K562 (cell line): ENCODE data around the gene ATPAF2.

Source experiments
- ATF3 ChIP-seq, 2 experiments: fragments of 450-650 bp in 1 of 2; sonication (generic) in 1 of 2; formaldehyde crosslinking in 1 of 2; IDR thresholded peaks in 1 of 2; conservative IDR thresholded peaks in 1 of 2; 2 replicates each; pipeline versions ENCODE4 v1.6.1 to v1.8.1; 2016 to 2023; ENCODE audit warnings: mild to moderate bottlenecking in 2 of 2, moderate library complexity in 2 of 2, inconsistent platforms in 1 of 2, missing genetic modification reagents in 1 of 2
- CUX1 ChIP-seq: fragments of 200-800 bp; sonication (Bioruptor generic); IDR thresholded peaks from 2 replicates; pipeline ENCODE4 v1.6.1; 2016; ENCODE audit warnings: missing genetic modification characterization, missing compliant biosample characterization
- HDAC2 ChIP-seq: fragments of 450-650 bp; IDR thresholded peaks from 2 replicates; pipeline ENCODE4 v1.6.1; 2016; ENCODE audit warnings: mild to moderate bottlenecking
- MAZ ChIP-seq, 2 experiments: fragments of 450-650 bp in 1 of 2; sonication (generic) in 1 of 2; formaldehyde crosslinking; IDR thresholded peaks in 1 of 2; conservative IDR thresholded peaks in 1 of 2; 2 replicates each; pipeline versions ENCODE4 v1.4.0 to v1.5.0; 2020; ENCODE audit warnings: mild to moderate bottlenecking in 1 of 2, missing genetic modification reagents in 1 of 2
- MYNN ChIP-seq, 2 experiments: sonication (generic); formaldehyde crosslinking in 1 of 2; IDR thresholded peaks; 2 replicates each; pipeline versions ENCODE4 v1.5.0 to v1.6.1; 2016 to 2020; ENCODE audit warnings: antibody characterized with exemption in 1 of 2, missing genetic modification reagents in 1 of 2
- RAD51 ChIP-seq: fragments of 450-650 bp; IDR thresholded peaks from 2 replicates; pipeline ENCODE4 v1.7.1; 2016; ENCODE audit warnings: low read depth, mild to moderate bottlenecking, borderline replicate concordance
- RFX5 ChIP-seq: IDR thresholded peaks from 2 replicates; pipeline ENCODE4 v1.6.1; 2011; ENCODE audit warnings: low read depth, mild to moderate bottlenecking, improper control_type of control experiment, low read length
- SMAD4 ChIP-seq: fragments of 250-450 bp; sonication (Bioruptor Pico); conservative IDR thresholded peaks from 2 replicates; pipeline ENCODE4 v1.8.0; 2021; ENCODE audit warnings: inconsistent platforms, mild to moderate bottlenecking, moderate library complexity
- TAF1 ChIP-seq: IDR thresholded peaks from 2 replicates; pipeline ENCODE4 v1.6.1; 2011; ENCODE audit warnings: mild to moderate bottlenecking, low read length, moderate library complexity; ENCODE audit not compliant: insufficient read depth, control insufficient read depth, severe bottlenecking; ENCODE audit errors: extremely low read depth
- ZNF318 ChIP-seq, 2 experiments: fragments of 450-650 bp; IDR thresholded peaks; 2 replicates each; pipeline ENCODE4 v1.6.1; 2016; ENCODE audit warnings: mild to moderate bottlenecking in 2 of 2, borderline replicate concordance in 1 of 2, low read depth in 1 of 2, moderate library complexity in 1 of 2
- TF ChIP-seq, protein P1 (sequence below): fragments of 250-450 bp; sonication (Bioruptor Pico); IDR thresholded peaks from 2 replicates; pipeline ENCODE4 v1.8.0; 2021; ENCODE audit warnings: moderate library complexity, mild to moderate bottlenecking, inconsistent platforms

DNA sequence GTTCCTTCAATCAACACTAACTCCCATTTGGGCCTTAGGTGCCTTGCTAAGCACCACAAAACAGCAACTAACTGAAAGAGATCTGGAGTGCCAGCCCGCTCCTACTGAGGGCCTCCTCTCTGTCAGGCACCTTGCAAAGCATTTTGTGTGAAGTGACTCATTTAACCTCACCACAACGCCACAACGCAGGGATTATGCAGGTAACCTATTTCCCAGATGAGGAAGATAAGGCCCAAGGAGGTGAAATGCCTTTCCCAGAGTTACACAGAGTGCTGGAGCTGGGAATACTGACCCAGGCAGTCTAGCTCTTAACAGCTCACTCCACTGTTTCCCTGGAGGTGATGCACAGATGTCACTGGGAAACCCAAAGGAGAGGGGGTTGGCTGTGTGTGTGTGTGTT lies 33.5 kb downstream of the ATPAF2 start:
- TF ChIP-seq ATF3 (IDR thresholded peaks at IDR 0.05) (no peak), ATF3 (CRISPR knock-in tag; conservative IDR thresholded peaks at IDR 0.05) (no peak), TAF1 (no peak), SMAD4 (CRISPR knock-in tag) (no peak), RFX5 (no peak), MAZ (CRISPR knock-in tag; conservative IDR thresholded peaks at IDR 0.05 in 1 of 2, IDR thresholded peaks at IDR 0.05 in 1 of 2) (no peak), CUX1 (CRISPR knock-in tag) (no peak), RAD51 (no peak), HDAC2 (no peak), MYNN (IDR thresholded peaks at IDR 0.05) (no peak), MYNN (CRISPR knock-in tag; IDR thresholded peaks at IDR 0.05) (no peak), ZNF318 (IDR thresholded peaks at IDR 0.05; ENCODE audit: borderline replicate concordance in 1 of 2, low read depth in 1 of 2) (no peak)
- TF ChIP-seq, protein P1, sequence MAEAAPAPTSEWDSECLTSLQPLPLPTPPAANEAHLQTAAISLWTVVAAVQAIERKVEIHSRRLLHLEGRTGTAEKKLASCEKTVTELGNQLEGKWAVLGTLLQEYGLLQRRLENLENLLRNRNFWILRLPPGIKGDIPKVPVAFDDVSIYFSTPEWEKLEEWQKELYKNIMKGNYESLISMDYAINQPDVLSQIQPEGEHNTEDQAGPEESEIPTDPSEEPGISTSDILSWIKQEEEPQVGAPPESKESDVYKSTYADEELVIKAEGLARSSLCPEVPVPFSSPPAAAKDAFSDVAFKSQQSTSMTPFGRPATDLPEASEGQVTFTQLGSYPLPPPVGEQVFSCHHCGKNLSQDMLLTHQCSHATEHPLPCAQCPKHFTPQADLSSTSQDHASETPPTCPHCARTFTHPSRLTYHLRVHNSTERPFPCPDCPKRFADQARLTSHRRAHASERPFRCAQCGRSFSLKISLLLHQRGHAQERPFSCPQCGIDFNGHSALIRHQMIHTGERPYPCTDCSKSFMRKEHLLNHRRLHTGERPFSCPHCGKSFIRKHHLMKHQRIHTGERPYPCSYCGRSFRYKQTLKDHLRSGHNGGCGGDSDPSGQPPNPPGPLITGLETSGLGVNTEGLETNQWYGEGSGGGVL (CRISPR knock-in tag) = no peak
